Peyer's patch (tissue), 4 donors: Measurements from ENCODE around the gene SLF2. TPM values are rescaled to one million over a fixed set of nuclear protein-coding genes. Genes with fewer than 3 reads are reported as not detected.

ENCODE experiments used
- DNase-seq, 3 donors: peaks; one replicate each; pipeline ENCODE4 v3.0.0-alpha.2; 2017 to 2019
- H3K27ac ChIP-seq, 4 donors: fragments of 200-600 bp; sonication (generic); one replicate each; pipeline ENCODE4 v1.5.1; 2016 to 2019
- H3K27me3 ChIP-seq, 2 donors: fragments of 200-600 bp; sonication (generic); one replicate each; pipeline ENCODE4 v1.5.1; 2019
- H3K36me3 ChIP-seq, 3 donors: fragments of 200-600 bp; sonication (generic); one replicate each; pipeline ENCODE4 v1.5.1; 2016 to 2019
- H3K4me1 ChIP-seq, 4 donors: fragments of 200-600 bp; sonication (generic); one replicate each; pipeline ENCODE4 v1.5.1; 2016 to 2019
- H3K4me3 ChIP-seq, 4 donors: fragments of 200-600 bp; sonication (generic); 1 replicate in 3 of 4; 2 replicates in 1 of 4; pipeline ENCODE4 v1.5.1; 2016 to 2019; ENCODE audit warnings: mild to moderate bottlenecking in 1 of 4
- H3K9me3 ChIP-seq, 4 donors: fragments of 200-600 bp; sonication (generic); one replicate each; pipeline ENCODE4 v1.5.1; 2016 to 2019; ENCODE audit warnings: mild to moderate bottlenecking in 1 of 4
- POLR2A ChIP-seq, 2 donors: fragments of 450-650 bp; IDR thresholded peaks; one replicate each; pipeline ENCODE4 v1.5.1; 2017; ENCODE audit warnings: antibody characterized with exemption in 2 of 2, mild to moderate bottlenecking in 2 of 2, moderate library complexity in 2 of 2
- total RNA-seq, 4 donors: library from RNA; depleted of rRNA; stranded (reverse); fragments of >200 nt; gene quantifications; one replicate each; pipeline ENCODE4 v1.1.0, GENCODE V29; 2016
- TF ChIP-seq, protein P1 (sequence below), 6 experiments: fragments of 450-650 bp in 4 of 6; fragments of 200-600 bp in 2 of 6; sonication (generic) in 1 of 6; IDR thresholded peaks; one replicate each; pipeline ENCODE4 v1.5.1; 2017 to 2019; ENCODE audit warnings: antibody characterized with exemption in 6 of 6, mild to moderate bottlenecking in 3 of 6, moderate library complexity in 1 of 6

SLF2 gene
- total RNA-seq, 4 donors from 2014 or later: 11.0 to 37.2 (median 32.0) TPM

DNA sequence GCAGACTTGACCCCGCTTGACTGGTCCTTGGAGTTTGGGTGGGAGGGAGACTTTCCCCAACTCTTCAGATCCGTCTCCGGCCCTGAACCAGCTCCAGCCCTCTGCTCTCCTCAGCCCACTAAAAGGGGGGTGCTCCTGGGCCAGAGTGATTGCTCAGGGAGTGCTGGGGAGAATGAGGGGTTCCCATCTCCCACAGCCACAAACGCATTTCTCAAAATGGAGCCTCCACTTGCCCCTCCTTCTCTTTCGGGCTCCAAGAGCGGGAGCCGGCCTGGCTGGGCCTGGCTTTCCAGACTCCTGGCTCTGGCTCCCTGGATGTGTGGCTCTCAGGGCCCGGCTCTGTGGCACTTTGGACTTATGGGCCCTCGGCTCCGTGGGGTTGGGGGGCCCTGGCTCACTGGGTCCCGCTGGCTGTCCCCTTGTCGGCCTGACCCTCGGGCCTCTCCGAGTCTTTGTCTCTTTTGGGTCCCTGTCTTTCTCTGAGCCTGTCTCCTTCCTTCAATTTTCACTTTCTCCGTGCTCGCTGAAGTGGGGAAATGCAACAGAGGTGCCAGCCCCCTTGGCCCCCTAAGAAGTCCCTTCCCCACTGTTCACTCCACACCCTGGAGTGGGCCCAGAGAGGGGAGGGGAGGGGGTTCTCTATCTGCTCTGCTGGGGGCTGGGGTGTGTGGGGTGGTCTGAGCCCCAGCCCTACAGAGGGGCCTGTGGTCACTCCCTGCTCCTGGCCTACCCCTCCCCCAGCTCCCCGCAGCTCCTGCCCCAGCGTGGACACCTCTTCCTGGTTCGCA lies 87.6 kb downstream of the SLF2 start:
- no peak for TF ChIP-seq POLR2A (IDR thresholded peaks at IDR 0.05)
- TF ChIP-seq, protein P1, sequence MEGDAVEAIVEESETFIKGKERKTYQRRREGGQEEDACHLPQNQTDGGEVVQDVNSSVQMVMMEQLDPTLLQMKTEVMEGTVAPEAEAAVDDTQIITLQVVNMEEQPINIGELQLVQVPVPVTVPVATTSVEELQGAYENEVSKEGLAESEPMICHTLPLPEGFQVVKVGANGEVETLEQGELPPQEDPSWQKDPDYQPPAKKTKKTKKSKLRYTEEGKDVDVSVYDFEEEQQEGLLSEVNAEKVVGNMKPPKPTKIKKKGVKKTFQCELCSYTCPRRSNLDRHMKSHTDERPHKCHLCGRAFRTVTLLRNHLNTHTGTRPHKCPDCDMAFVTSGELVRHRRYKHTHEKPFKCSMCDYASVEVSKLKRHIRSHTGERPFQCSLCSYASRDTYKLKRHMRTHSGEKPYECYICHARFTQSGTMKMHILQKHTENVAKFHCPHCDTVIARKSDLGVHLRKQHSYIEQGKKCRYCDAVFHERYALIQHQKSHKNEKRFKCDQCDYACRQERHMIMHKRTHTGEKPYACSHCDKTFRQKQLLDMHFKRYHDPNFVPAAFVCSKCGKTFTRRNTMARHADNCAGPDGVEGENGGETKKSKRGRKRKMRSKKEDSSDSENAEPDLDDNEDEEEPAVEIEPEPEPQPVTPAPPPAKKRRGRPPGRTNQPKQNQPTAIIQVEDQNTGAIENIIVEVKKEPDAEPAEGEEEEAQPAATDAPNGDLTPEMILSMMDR (IDR thresholded peaks at IDR 0.05): no peak
- Histone ChIP-seq H3K4me1 (peaks cover 0 to 44% (median 13%) of the 10 kb centered on the region in 4 donors), H3K9me3 (no peaks in the 10 kb centered on the region), H3K4me3 (peak overlapping the region; percentile 75 to 96 (median 79)), H3K27me3 (no peaks in the 10 kb centered on the region), H3K36me3 (peaks cover 0 to 20% (median 0%) of the 10 kb centered on the region in 3 donors), H3K27ac (peak overlapping the region; percentile 95 to 100 (median 96))
- DNase-seq: no peak

DNA sequence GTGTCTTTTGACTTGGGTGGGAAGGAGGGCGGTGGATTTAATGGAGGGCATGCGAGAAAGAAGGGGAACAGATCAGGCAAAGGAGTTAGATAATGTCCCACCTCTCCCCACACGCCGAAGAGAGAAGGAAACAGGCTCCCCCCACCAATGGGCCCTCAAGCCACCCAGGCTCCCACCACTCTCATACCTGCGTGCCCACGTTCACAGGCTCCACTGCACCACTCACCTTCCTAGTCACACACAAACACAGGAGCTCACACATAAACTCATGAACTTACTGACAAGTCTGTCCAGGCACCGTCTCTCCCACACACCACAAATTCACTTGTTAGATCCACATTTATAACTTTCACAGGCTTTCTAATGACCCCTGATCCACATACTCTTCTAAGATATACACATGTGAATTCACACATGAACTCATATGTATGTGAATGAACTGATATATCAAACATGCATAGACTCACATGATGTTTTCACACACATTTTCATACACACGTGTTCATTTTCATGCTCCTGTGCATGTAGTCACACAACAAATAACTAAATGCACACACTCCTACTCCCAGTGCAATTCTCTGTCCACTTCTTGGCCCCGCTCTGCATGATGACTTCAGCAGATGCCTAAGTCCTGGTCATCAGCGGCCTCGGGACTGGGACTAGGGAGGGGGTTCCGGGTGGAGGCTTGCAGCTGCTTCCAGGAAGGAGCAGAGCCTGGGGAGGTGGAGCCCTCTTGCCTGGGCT lies 88.3 kb downstream of the SLF2 start:
- Histone ChIP-seq H3K36me3 (peaks cover 0 to 28% (median 0%) of the 10 kb centered on the region in 3 donors), H3K4me3 (peak overlapping the region in 2 of 4 donors; percentile 81 to 96), H3K9me3 (no peaks in the 10 kb centered on the region), H3K27me3 (no peaks in the 10 kb centered on the region), H3K27ac (peak overlapping the region; percentile 95 to 100 (median 96)), H3K4me1 (peaks cover 0 to 44% (median 13%) of the 10 kb centered on the region in 4 donors)
- TF ChIP-seq, protein P1 (IDR thresholded peaks at IDR 0.05): no peak
- TF ChIP-seq POLR2A (IDR thresholded peaks at IDR 0.05): peak in 1 of 2 donors; percentile 53
- DNase-seq: peak; percentile 37 to 86 (median 67)

DNA sequence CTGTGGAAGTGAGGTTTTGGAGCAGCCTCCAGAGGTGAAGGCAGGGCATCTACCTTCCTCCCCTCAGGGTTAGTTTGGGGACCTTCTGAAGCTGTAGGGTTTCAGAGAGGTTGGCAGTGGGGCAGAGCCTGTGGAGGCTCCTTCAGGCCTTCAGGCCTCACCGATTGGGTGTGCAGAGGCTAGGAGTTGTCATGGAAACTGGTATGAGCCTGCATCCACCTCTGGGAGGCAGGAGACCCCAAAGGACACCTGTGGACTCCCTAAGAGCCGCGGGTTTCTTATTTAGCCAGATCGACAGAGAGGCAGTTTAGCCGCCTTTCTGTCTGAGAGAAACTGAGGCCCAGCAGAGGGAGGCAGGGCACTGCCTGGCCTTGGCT lies 88.9 kb downstream of the SLF2 start:
- no peak for DNase-seq
- no peak for TF ChIP-seq POLR2A (IDR thresholded peaks at IDR 0.05)
- TF ChIP-seq, protein P1 (IDR thresholded peaks at IDR 0.05): no peak
- peaks cover 0 to 39% (median 8%) of the 10 kb centered on the region in 4 donors for H3K4me1 ChIP-seq

DNA sequence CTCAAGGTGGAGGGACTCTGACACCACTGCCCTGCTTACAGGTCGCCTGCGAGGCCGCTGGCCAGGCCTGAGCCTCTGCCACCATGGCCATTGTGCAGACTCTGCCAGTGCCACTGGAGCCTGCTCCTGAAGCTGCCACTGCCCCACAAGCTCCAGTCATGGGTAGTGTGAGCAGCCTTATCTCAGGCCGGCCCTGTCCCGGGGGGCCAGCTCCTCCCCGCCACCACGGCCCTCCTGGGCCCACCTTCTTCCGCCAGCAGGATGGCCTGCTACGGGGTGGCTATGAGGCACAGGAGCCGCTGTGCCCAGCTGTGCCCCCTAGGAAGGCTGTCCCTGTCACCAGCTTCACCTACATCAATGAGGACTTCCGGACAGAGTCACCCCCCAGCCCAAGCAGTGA lies 89.7 kb downstream of the SLF2 start:
- no peak overlapping the region for H3K4me3 ChIP-seq
- peaks cover 0 to 45% (median 8%) of the 10 kb centered on the region in 4 donors for H3K4me1 ChIP-seq
- H3K27ac ChIP-seq: peak overlapping the region in 3 of 4 donors; percentile 65 to 100 (median 95)
- H3K27me3 ChIP-seq: no peaks in the 10 kb centered on the region
- TF ChIP-seq, protein P1 (IDR thresholded peaks at IDR 0.05): no peak
- TF ChIP-seq POLR2A (IDR thresholded peaks at IDR 0.05): no peak
- DNase-seq: no peak
- H3K9me3 ChIP-seq: no peaks in the 10 kb centered on the region
- H3K36me3 ChIP-seq: peaks cover 0 to 40% (median 0%) of the 10 kb centered on the region in 3 donors

More for the DNA sequence above, 88.9 kb downstream of the SLF2 start:
- Histone ChIP-seq H3K27me3 (no peaks in the 10 kb centered on the region), H3K36me3 (peaks cover 0 to 34% (median 0%) of the 10 kb centered on the region in 3 donors), H3K27ac (peak overlapping the region; percentile 65 to 100 (median 96)), H3K9me3 (no peaks in the 10 kb centered on the region), H3K4me3 (peak overlapping the region in 2 of 4 donors; percentile 10 to 15)

DNA sequence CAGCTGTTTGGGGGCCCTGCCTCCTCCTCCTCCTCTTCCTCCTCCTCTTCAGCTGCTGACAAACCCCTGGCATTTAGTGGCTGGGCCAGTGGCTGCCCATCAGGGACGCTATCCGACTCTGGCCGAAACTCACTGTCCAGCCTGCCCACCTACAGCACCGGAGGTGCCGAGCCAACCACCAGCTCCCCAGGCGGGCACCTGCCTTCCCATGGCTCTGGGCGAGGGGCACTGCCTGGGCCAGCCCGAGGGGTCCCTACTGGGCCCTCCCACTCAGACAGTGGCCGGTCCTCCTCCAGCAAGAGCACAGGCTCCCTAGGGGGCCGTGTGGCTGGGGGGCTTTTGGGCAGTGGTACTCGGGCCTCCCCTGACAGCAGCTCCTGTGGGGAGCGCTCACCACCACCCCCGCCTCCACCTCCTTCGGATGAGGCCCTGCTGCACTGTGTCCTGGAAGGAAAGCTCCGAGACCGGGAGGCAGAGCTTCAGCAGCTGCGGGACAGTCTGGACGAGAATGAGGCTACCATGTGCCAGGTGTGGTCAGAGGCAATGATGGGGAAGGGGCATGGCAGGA lies 91.0 kb downstream of the SLF2 start:
- no peak overlapping the region for H3K4me3 ChIP-seq
- no peak overlapping the region for H3K27ac ChIP-seq
- peaks cover 0 to 45% (median 5%) of the 10 kb centered on the region in 4 donors for H3K4me1 ChIP-seq
- no peaks in the 10 kb centered on the region for H3K9me3 ChIP-seq
- no peaks in the 10 kb centered on the region for H3K27me3 ChIP-seq
- DNase-seq: no peak
- peaks cover 0 to 41% (median 0%) of the 10 kb centered on the region in 3 donors for H3K36me3 ChIP-seq
- TF ChIP-seq, protein P1 (IDR thresholded peaks at IDR 0.05): no peak
- TF ChIP-seq POLR2A (IDR thresholded peaks at IDR 0.05): no peak
